ENCODE measurements around the gene SULT1A3. TPM values are rescaled to one million over a fixed set of nuclear protein-coding genes. Genes with fewer than 3 reads are reported as not detected.
"Not testable (repeated sequence)": the region's sequence is repeated elsewhere in the genome, so short reads cannot be mapped to it uniquely, and the experiment has no call there.

The SULT1A3 gene
- total RNA-seq, 4 donors from 2014 or later: 4.9 to 11.3 (median 9.2) TPM; not detected in 1

DNA sequence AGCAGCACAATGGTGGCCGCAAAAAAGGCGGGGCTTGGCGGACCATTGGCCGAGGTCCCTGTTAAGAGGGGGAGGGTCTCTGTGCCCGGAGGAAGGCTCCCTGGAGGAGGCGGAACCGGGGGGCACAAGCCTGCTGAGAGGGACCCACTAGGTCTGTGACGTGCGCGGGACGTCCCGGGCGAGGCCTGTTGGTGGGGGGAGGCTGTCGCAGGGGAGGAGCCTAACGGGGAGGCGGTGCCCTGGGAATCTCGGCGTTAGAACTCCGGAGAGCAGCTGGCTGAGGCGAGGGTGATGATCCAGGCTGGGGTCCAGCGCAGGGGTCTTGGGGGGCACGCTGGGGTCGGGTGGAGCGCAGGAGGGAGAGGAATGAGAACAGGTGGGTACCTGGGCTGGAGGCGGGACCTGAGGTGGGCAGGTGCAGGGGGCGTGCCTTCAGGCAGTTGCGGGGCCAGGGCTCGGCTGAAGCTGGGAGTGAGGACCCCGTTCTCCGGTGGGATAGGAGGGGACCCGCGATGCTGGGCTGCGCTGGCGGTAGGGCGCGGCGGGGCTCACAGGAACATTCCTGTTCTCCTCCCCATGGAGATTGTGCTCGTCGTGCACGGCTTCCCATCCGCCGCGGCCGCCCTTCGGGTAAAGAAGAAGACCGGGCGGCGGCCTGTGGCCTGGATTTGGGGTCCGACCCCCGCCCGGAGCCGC lies 6.6 kb downstream of the SULT1A3 start:
- H3K36me3 ChIP-seq; intact Hi-C loops (cut with DNase I; ENCODE audit: low total_unique reads); H3K9me3 ChIP-seq; H3K4me1 ChIP-seq; in situ Hi-C loops (cut with MboI; ENCODE audit: low sequenced_read_pairs in 4 of 4); H3K27ac ChIP-seq; H3K27me3 ChIP-seq: not testable (repeated sequence)
- ATAC-seq: peak; percentile 25 to 26
- DNase-seq: peak; percentile 1 to 12
- peak overlapping the region in 3 of 4 donors; percentile 50 to 56 (median 51) for H3K4me3 ChIP-seq

DNA sequence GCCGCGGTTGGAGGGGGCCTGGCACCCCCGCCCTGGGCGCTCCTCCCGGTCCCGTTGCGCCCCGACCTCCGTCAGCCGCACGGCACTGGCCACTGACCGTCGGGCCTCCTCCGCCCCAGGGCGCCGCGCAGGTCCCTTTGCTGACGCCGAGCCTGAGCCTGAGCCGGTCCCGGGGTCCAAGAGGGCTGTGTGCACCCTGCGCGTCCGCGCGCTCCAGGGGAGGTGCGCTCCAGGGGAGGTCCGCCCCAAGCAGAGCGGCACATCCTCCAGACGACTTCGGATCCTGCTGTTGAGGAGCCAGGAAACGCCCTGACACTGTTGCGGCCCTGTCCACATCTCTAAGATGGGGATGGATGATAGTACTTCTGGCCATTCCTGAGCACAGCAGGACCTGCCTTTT lies 7.2 kb downstream of the SULT1A3 start:
- in situ Hi-C loops (cut with MboI; ENCODE audit: low sequenced_read_pairs in 4 of 4); ATAC-seq; DNase-seq; H3K36me3 ChIP-seq; H3K27me3 ChIP-seq; H3K4me1 ChIP-seq; H3K27ac ChIP-seq; intact Hi-C loops (cut with DNase I; ENCODE audit: low total_unique reads); H3K9me3 ChIP-seq: not testable (repeated sequence)
- H3K4me3 ChIP-seq: peak overlapping the region in 3 of 4 donors; percentile 50 to 56 (median 51)

DNA sequence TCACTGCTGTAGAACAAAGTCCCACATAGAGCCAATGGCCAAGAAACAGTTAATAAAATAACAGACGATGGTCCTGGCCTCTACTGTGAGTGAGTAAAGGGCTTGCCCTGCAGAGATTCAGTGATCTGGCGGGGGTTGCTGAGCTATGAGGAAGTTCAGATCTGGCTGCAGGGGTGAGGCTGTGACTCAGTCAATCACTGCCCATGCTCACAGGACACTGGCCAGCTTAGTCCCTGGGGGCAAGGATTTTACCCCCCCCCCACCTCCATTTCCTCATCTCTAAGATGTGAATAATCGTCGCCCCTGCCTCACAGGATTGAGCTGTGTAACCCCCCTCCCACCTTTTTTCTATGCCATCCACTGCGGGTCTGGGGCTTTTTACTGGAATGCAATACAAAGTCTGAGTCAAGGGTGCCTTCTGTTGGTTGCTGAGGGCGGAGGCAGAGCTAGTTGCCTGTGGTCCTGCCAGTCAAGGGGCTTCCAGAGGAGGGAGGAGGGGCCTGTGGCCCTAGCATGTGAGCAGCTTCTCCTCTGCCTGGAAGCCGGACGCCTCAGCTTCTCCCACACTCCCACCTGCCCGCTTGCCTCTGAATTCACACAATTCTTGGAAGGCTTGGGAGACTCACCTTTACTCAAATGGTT lies 8.1 kb downstream of the SULT1A3 start:
- peak in 1 of 2 donors; percentile 10 for DNase-seq
- H3K36me3 ChIP-seq; H3K4me1 ChIP-seq; H3K27ac ChIP-seq; intact Hi-C loops (cut with DNase I; ENCODE audit: low total_unique reads); H3K4me3 ChIP-seq; in situ Hi-C loops (cut with MboI; ENCODE audit: low sequenced_read_pairs in 4 of 4); H3K27me3 ChIP-seq; H3K9me3 ChIP-seq; ATAC-seq: not testable (repeated sequence)

DNA sequence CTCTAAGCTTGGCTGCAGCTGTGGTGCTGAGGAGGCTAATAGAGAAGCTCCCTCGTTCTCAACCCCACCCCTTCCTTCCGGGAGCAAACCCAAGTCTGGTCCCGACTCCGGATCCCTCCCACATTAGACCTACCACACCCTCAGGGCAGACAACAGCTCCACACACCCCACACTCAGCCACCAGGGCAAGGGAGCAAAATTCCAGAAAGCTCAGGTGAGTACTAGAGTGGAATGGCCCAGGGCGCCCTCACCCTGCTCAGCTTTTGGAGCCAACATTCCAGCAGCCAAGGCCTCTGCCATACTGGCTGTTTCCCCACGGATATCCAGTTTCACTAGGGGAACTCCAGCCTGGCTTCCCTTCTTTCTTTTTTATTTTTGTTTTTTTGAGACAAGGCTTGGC lies 10.0 kb downstream of the SULT1A3 start:
- intact Hi-C loops (cut with DNase I; ENCODE audit: low total_unique reads); in situ Hi-C loops (cut with MboI; ENCODE audit: low sequenced_read_pairs in 4 of 4); H3K27me3 ChIP-seq; H3K4me3 ChIP-seq; H3K9me3 ChIP-seq; H3K36me3 ChIP-seq; H3K4me1 ChIP-seq: not testable (repeated sequence)
- ATAC-seq (peak; percentile 42 to 57), DNase-seq (peak in 1 of 2 donors; percentile 53)
- peak overlapping the region in 1 of 4 donors; percentile 56 for H3K27ac ChIP-seq

DNA sequence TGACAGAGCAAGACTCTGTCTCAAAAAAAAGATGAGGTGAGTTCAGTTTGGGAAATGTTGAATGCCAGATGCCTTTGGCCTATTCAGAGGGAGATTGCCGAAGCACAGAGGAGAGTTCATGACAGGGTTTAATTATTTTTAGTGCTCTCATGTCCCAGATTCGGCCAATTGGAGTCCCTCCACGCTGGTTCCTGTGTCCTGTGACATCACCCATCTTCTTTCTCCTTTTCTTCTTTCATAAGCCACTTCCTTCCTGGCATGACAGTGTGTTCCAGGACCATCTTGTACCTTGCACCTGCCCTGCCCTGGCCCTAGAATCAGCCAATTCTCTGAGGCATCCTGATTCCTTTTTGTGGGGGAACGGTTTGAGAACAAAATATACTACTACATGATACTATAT lies 12.4 kb downstream of the SULT1A3 start:
- in situ Hi-C loops (cut with MboI; ENCODE audit: low sequenced_read_pairs in 4 of 4); H3K4me1 ChIP-seq; H3K27me3 ChIP-seq; H3K4me3 ChIP-seq; DNase-seq; intact Hi-C loops (cut with DNase I; ENCODE audit: low total_unique reads); H3K27ac ChIP-seq; H3K9me3 ChIP-seq; H3K36me3 ChIP-seq: not testable (repeated sequence)
- peak; percentile 90 to 92 for ATAC-seq

DNA sequence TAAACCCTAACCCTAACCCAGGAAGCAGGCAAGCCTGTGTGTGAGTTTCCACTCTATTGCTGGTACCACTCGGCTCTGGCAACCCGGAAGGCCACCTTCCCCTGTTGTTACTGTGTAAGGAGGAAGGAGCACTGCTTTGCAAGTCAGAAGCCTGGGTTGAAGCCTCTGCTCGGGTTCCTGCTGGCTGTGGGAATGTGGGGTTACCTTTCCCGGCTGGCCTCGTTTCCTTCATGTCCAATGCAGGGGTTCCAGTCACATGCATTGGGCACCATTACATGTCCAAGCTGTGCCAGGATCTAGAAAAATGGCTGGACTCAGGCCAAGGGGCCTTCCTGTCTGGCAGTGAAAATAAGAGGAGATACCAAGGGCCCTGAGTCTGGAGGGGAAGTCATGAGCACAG lies 18.0 kb downstream of the SULT1A3 start:
- ATAC-seq; in situ Hi-C loops (cut with MboI; ENCODE audit: low sequenced_read_pairs in 4 of 4); H3K9me3 ChIP-seq; intact Hi-C loops (cut with DNase I; ENCODE audit: low total_unique reads); H3K4me1 ChIP-seq; H3K4me3 ChIP-seq; H3K27ac ChIP-seq; H3K27me3 ChIP-seq; H3K36me3 ChIP-seq: not testable (repeated sequence)
- peak in 1 of 2 donors; percentile 1 for DNase-seq

DNA sequence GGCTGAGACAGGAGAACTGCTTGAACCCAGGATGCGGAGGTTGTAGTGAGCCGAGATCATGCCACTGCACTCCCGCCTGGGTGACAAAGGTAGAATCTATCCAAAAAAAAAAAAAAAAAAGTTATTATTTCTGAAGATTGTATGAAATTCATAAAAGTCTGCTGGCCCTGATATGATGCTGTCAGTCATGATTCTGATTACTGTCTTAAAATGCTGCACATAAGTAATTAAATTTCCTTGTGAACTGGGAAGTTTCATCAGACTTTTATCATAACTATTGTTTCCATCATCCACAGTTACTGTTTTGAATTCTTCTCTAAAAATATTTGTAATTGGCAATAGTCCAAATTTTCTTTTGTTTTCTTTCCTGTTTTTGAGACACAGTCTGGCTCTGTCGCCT lies 49.3 kb downstream of the SULT1A3 start, which contains the start of gene NPIPB13:
Gene NPIPB13 (minus strand): TSS at position 101 of the 400 bp plus-strand sequence. CDS start 2,906 bp downstream, outside the sequence.
- H3K27ac ChIP-seq; H3K9me3 ChIP-seq; DNase-seq; H3K4me3 ChIP-seq; H3K27me3 ChIP-seq; intact Hi-C loops (cut with DNase I; ENCODE audit: low total_unique reads); ATAC-seq; H3K36me3 ChIP-seq; in situ Hi-C loops (cut with MboI; ENCODE audit: low sequenced_read_pairs in 4 of 4); H3K4me1 ChIP-seq: not testable (repeated sequence)

Other genes with a start within 250 kb of the SULT1A3 start
- 100 to 1,000 TPM in 1 of 4 donors, 10 to 100 TPM in 3; 48.1 to 120 (median 60.2) TPM for gene TMEM219, start 237.2 kb upstream of the SULT1A3 start, total RNA-seq
- 10 to 100 TPM; 15.9 to 31.0 (median 22.1) TPM for gene TAOK2, start 225.4 kb upstream of the SULT1A3 start, total RNA-seq
- gene HIRIP3, start 203.6 kb upstream of the SULT1A3 start, total RNA-seq: 10 to 100 TPM; 13.5 to 25.6 (median 17.2) TPM
- gene INO80E, start 203.0 kb upstream of the SULT1A3 start, total RNA-seq: 10 to 100 TPM; 45.4 to 74.8 (median 55.5) TPM
- not detected for gene DOC2A, start 188.2 kb upstream of the SULT1A3 start, total RNA-seq
- gene C16orf92, start 176.1 kb upstream of the SULT1A3 start, total RNA-seq: not detected
- under 1 TPM in 1 of 4 donors, not detected in 3; 0.27 TPM for gene TLCD3B, start 168.0 kb upstream of the SULT1A3 start, total RNA-seq
- over 10,000 TPM in 1 of 4 donors, 1,000 to 10,000 TPM in 3; 6,096 to 10,805 (median 7,093) TPM for gene ALDOA, start 133.5 kb upstream of the SULT1A3 start, total RNA-seq
- 10 to 100 TPM; 23.8 to 64.3 (median 44.7) TPM for gene PPP4C, start 123.3 kb upstream of the SULT1A3 start, total RNA-seq
- gene TBX6, start 107.3 kb upstream of the SULT1A3 start, total RNA-seq: under 1 TPM; 0.29 to 0.92 (median 0.67) TPM
- gene YPEL3, start 103.0 kb upstream of the SULT1A3 start, total RNA-seq: 100 to 1,000 TPM in 3 of 4 donors, 10 to 100 TPM in 1; 97.2 to 197 (median 154) TPM
- under 1 TPM in 2 of 4 donors, not detected in 2; 0.29 to 0.66 TPM for gene GDPD3, start 85.7 kb upstream of the SULT1A3 start, total RNA-seq
- gene MAPK3, start 76.0 kb upstream of the SULT1A3 start, total RNA-seq: 10 to 100 TPM; 28.6 to 48.7 (median 38.0) TPM
- gene CORO1A, start 15.7 kb upstream of the SULT1A3 start, total RNA-seq: 1 to 10 TPM in 3 of 4 donors, under 1 TPM in 1; 0.44 to 8.9 (median 5.8) TPM
- 100 to 1,000 TPM in 3 of 4 donors, 10 to 100 TPM in 1; 96.7 to 228 (median 140) TPM for gene BOLA2B, start 5.6 kb upstream of the SULT1A3 start, total RNA-seq
- 100 to 1,000 TPM in 1 of 4 donors, 10 to 100 TPM in 3; 23.6 to 103 (median 45.7) TPM for gene SLX1A, start 5.4 kb upstream of the SULT1A3 start, total RNA-seq
- 10 to 100 TPM in 1 of 4 donors, 1 to 10 TPM in 1, under 1 TPM in 2; 0.62 to 10.4 (median 0.91) TPM for gene NPIPB13, start 49.2 kb downstream of the SULT1A3 start, total RNA-seq
- 10 to 100 TPM; 33.4 to 53.8 (median 40.9) TPM for gene CD2BP2, start 156.1 kb downstream of the SULT1A3 start, total RNA-seq
- gene TBC1D10B, start 171.2 kb downstream of the SULT1A3 start, total RNA-seq: 10 to 100 TPM; 35.3 to 52.6 (median 43.6) TPM
- gene MYL11, start 175.5 kb downstream of the SULT1A3 start, total RNA-seq: 1,000 to 10,000 TPM; 1,053 to 4,879 (median 1,942) TPM
- gene SEPTIN1, start 183.3 kb downstream of the SULT1A3 start, total RNA-seq: under 1 TPM in 1 of 4 donors, not detected in 3; 0.65 TPM
- 10 to 100 TPM in 2 of 4 donors, 1 to 10 TPM in 2; 4.4 to 12.7 (median 8.7) TPM for gene ZNF48, start 196.2 kb downstream of the SULT1A3 start, total RNA-seq
- 10 to 100 TPM; 16.7 to 34.1 (median 24.7) TPM for gene ZNF771, start 208.4 kb downstream of the SULT1A3 start, total RNA-seq
- 10 to 100 TPM; 11.8 to 32.6 (median 17.8) TPM for gene DCTPP1, start 230.8 kb downstream of the SULT1A3 start, total RNA-seq
- 10 to 100 TPM; 23.7 to 29.5 (median 27.4) TPM for gene SEPHS2, start 246.6 kb downstream of the SULT1A3 start, total RNA-seq

Data from gastrocnemius medialis (tissue), 4 donors.